Measurements from ENCODE around the gene LHFPL2.

The LHFPL2 gene

GRCh38 chr5:78605611-78606010, 43.0 kb downstream of the LHFPL2 start:
- Histone ChIP-seq H3K9me3 (ENCODE audit: control insufficient read depth, insufficient read depth, low read length) (no peaks in the 10 kb centered on the region), H3K4me3 (ENCODE audit: low read length) (no peak overlapping the region), H3K36me3 (ENCODE audit: control insufficient read depth, low read length) (no peaks in the 10 kb centered on the region), H4K20me1 (ENCODE audit: control insufficient read depth, insufficient read depth, low read depth, low read length) (no peaks in the 10 kb centered on the region), H3F3A (ENCODE audit: control insufficient read depth, insufficient read depth) (no peaks in the 10 kb centered on the region), H3K79me2 (ENCODE audit: control insufficient read depth, low read length) (no peaks in the 10 kb centered on the region), H3K4me1 (ENCODE audit: control insufficient read depth, low read length) (no peaks in the 10 kb centered on the region), H3K9me2 (replicated peaks; ENCODE audit: control insufficient read depth, low read length) (no peaks in the 10 kb centered on the region), H3K4me2 (ENCODE audit: low read length) (no peak overlapping the region), H3K27ac (ENCODE audit: low read depth, low read length) (no peak overlapping the region), H3K27me3 (ENCODE audit: control insufficient read depth, low read length) (no peaks in the 10 kb centered on the region)
- TF ChIP-seq EZH2phosphoT487 (IDR thresholded peaks at IDR 0.05; ENCODE audit: borderline replicate concordance, low read length) (no peak), CTCF (IDR thresholded peaks at IDR 0.05; ENCODE audit: low read depth, low read length, poor library complexity, severe bottlenecking) (no peak)

GRCh38 chr5:78604689-78605285, 43.8 kb downstream of the LHFPL2 start:
- H3K27ac ChIP-seq (ENCODE audit: low read depth, low read length), result no peak overlapping the region
- TF ChIP-seq EZH2phosphoT487 (IDR thresholded peaks at IDR 0.05; ENCODE audit: borderline replicate concordance, low read length) (no peak), CTCF (IDR thresholded peaks at IDR 0.05; ENCODE audit: low read depth, low read length, poor library complexity, severe bottlenecking) (no peak)
- H3K9me2 ChIP-seq (replicated peaks; ENCODE audit: control insufficient read depth, low read length), result no peaks in the 10 kb centered on the region
- H3K27me3 ChIP-seq (ENCODE audit: control insufficient read depth, low read length), result no peaks in the 10 kb centered on the region
- no peak overlapping the region for H3K4me2 ChIP-seq (ENCODE audit: low read length)
- H3K4me1 ChIP-seq (ENCODE audit: control insufficient read depth, low read length), result no peaks in the 10 kb centered on the region
- no peak overlapping the region for H3K4me3 ChIP-seq (ENCODE audit: low read length)
- no peaks in the 10 kb centered on the region for H3K79me2 ChIP-seq (ENCODE audit: control insufficient read depth, low read length)
- no peaks in the 10 kb centered on the region for H4K20me1 ChIP-seq (ENCODE audit: control insufficient read depth, insufficient read depth, low read depth, low read length)
- H3F3A ChIP-seq (ENCODE audit: control insufficient read depth, insufficient read depth), result no peaks in the 10 kb centered on the region
- no peaks in the 10 kb centered on the region for H3K36me3 ChIP-seq (ENCODE audit: control insufficient read depth, low read length)
- no peaks in the 10 kb centered on the region for H3K9me3 ChIP-seq (ENCODE audit: control insufficient read depth, insufficient read depth, low read length)

- Histone ChIP-seq H3K27me3 (ENCODE audit: control insufficient read depth, low read length) (no peaks in the 10 kb centered on the region), H3K4me2 (ENCODE audit: low read length) (no peak overlapping the region)
Measured at GRCh38 chr5:78603636-78604175, 44.9 kb downstream of the LHFPL2 start.

More at GRCh38 chr5:78603636-78604175, 44.9 kb downstream of the LHFPL2 start:
- Histone ChIP-seq H3K4me1 (ENCODE audit: control insufficient read depth, low read length) (no peaks in the 10 kb centered on the region), H3K4me3 (ENCODE audit: low read length) (no peak overlapping the region), H3K9me2 (replicated peaks; ENCODE audit: control insufficient read depth, low read length) (no peaks in the 10 kb centered on the region), H3K27ac (ENCODE audit: low read depth, low read length) (no peak overlapping the region), H4K20me1 (ENCODE audit: control insufficient read depth, insufficient read depth, low read depth, low read length) (no peaks in the 10 kb centered on the region), H3K79me2 (ENCODE audit: control insufficient read depth, low read length) (no peaks in the 10 kb centered on the region), H3K9me3 (ENCODE audit: control insufficient read depth, insufficient read depth, low read length) (no peaks in the 10 kb centered on the region), H3K36me3 (ENCODE audit: control insufficient read depth, low read length) (no peaks in the 10 kb centered on the region), H3F3A (ENCODE audit: control insufficient read depth, insufficient read depth) (no peaks in the 10 kb centered on the region)
- TF ChIP-seq CTCF (IDR thresholded peaks at IDR 0.05; ENCODE audit: low read depth, low read length, poor library complexity, severe bottlenecking) (no peak), EZH2phosphoT487 (IDR thresholded peaks at IDR 0.05; ENCODE audit: borderline replicate concordance, low read length) (no peak)
